HG03139 (cell line): Measurements from ENCODE around the gene COPS3.
A peak's percentile ranks its signal among the peaks of the same experiment; 100 is the strongest.

Experiments
- ATAC-seq: cut with Tn5 transposase; IDR thresholded peaks from one replicate; pipeline ENCODE4 v1.9.1; 2021; ENCODE audit not compliant: unreplicated experiment

COPS3 gene

DNA sequence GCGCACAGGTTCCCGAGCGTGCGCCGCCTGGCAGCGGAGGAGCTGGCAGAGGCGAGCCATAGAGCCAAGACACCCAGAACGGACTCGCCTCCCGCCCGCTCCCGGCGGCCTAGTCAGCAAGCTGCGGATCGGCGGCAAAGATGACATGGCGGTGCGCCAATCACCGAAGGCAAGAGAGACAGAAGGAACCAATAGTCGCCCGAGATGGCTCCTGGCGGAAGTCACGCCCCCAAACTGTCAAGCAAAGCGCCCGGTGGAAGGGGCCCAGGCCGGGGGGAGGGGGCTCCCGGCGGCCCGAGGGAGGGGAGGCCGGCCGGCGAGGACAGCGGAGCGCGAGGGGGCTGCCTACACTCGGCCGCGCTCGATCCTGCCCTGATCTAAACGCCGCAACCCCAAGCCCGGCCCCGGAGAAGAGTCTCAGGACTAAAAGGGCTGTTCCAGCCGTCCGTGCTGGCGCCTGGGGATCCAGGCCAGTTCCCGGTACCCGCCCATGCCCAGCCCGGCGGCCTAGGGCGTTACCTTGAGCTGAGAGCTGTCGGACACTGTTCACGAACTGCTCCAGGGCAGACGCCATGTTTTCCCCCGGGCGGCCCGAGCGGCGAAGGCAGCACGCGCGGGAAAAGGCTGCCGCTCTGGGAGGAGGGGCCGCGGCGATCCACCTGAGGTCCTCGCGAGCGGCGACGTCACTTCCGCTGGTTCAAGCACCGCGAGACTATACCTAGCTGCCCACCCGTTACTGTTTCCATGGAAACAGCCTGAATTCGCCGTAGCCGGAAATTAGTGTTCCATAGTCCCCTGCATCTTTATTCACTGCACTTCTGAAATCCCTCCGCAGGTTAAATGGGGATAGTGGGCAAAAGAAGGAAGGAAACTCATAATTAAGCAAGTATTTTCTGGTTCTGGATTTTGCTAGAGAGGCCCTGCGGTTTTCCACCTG, at the start of gene COPS3:
Gene COPS3, minus strand, starts transcription at position 634 of the 937 bp plus-strand sequence. Its CDS starts 60 bp downstream, at position 574.
- ATAC-seq, result peak; percentile 82

DNA sequence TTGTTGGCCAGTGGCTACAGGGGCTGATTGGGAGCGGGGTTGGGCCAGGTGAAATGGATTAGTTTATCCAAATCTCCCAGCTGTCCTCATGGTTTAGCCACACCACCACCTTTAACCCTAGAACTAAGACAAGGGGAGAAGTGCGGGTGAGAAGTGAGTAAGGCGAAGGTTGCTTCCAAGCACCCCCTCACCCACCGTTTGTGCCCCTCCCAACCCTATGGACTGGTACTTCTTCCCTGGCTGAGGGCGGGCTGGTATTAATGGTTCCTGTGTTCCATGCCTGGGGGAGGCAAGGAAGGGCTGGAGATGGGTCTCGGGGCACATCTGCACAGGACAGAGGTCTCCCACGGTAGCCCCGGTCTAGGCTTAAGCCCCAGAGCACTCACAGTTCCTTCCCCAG, 47.2 kb upstream of the COPS3 start:
- ATAC-seq, result no peak

DNA sequence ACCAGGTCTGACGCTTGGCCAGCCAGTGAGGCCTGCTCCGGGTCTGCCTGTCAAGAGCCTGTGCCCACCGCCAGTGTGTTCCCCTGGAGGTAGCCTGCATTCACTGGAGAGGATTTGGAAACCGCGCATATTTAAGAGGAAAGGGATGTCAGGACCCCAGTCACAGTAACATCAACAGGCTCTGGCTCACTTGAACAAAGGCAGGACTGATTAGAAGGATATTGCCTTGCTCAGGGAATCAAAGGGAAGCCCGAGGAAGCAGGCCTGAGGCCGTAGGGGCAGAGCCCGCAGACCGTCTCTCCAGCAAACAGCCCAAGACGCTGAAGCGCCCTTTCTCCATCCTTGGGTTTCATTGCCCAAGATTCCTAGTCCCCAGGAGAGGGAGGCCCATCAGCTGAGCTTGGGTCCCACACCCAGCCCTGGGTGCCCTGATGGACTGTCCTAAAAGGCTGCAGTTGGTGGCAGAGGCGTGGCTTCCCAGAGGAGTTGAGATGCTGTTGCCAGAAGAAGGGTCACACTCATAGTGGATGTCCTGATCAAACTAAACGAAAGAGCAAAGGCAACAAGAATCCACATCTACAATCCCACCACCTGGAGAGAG, 45.3 kb upstream of the COPS3 start:
- no peak for ATAC-seq

GRCh38 chr17:17325816-17326215, 44.8 kb upstream of the COPS3 start:
- ATAC-seq, result no peak

- ATAC-seq, result no peak
Measured at GRCh38 chr17:17325228-17325627, 44.2 kb upstream of the COPS3 start.

DNA sequence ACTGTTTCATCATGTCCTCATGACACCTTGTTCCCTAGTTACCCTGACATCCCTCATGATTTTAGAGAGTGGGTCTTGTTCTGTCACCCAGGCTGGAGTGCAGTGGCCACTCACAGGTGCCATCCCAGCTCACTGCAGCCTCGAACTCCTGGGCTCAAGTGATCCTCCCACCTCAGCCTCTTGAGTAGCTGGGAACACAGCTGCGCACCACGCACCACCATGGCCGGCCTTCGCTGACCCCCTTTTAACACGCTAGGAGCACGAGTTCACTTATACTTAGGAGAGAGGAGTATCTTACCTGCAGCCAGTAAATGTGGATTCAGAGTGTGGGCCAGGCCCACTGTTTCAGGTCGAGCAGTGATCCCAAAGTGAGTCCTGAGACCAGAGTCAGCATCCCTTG, 43.6 kb upstream of the COPS3 start:
- no peak for ATAC-seq

GRCh38 chr17:17322516-17323510, 41.8 kb upstream of the COPS3 start:
- ATAC-seq, result no peak

GRCh38 chr17:17321356-17322025, 40.4 kb upstream of the COPS3 start:
- ATAC-seq, result no peak

DNA sequence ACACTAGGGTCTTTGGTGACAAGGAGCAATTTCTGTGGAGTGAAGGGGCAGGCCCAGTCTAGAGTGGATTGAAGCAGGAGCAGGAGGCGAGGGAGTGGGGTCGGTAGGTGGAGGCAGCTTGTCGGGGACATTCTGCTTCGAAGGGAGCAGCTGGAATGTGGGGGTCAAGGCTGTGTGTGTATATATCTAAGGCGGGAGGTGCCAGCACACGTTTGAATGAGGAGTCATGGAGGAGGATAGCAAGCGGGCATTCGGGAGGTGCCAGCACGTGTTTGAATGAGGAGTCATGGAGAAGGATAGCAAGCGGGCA, 39.8 kb upstream of the COPS3 start:
- no peak for ATAC-seq

DNA sequence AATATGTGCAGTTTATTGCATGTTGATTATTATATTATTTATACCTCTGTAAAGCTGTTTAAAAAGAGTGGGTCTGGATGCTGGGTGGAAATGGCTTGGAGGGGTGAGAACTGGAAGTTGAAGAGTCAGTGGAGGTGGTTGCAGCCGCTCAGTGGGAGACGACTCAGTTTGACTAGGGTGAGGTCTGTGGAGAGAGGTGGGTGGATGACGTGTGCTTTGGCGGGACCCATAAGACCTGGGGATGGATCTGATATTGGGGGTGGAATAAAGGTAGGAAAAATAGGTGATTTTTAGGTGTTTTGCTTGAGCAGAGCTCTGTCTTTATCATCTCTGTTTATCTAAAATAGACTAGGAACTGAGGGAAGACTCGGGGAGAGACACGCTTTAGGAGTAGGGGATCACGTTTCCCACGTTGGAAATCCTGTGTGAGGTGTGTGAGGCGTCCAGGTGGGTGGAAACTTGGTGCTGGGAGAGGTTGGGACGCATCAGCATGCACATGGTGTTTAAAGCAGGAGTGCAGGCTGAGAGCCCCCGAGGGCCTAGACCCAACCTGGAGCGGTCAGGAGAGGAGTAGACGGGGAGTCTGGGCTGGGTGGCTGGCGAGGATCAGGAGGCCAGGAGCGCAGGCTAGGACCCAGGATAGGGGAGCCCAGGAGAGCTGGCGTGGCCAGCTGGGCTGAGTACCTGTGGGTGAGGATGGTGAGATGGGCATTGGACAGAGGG, 39.3 kb upstream of the COPS3 start:
- no peak for ATAC-seq

- no peak for ATAC-seq
Measured at GRCh38 chr17:17315142-17315821, 34.2 kb upstream of the COPS3 start.

DNA sequence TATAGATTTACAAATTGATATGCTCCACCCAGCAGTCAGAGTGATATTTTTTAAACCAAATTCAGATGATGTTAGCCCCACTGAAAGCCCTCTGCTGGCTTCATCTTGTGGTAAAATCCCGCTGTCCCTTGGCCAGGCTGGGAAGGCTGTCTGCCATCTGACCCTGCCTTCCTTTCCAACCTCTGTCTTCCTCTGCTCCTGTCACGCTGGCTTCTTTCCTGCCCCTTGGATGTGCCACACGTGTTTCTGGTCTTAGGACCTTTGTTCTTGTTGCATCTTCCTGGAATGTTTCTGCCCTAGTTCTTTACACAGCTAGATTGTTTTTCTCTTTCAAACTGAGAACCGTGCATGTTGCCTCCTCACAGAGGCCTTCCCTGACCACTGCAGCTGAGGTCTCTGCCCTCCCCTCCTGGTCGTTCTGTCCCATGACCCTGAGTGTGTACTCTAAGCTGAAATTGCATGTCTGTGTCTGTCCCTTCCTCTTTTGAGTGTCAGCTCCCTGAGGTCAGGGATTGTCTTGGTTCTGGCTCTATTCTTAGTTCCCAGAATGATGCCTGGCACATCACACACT, 33.5 kb upstream of the COPS3 start:
- no peak for ATAC-seq

- no peak for ATAC-seq
Measured at GRCh38 chr17:17313350-17313991, 32.4 kb upstream of the COPS3 start.

DNA sequence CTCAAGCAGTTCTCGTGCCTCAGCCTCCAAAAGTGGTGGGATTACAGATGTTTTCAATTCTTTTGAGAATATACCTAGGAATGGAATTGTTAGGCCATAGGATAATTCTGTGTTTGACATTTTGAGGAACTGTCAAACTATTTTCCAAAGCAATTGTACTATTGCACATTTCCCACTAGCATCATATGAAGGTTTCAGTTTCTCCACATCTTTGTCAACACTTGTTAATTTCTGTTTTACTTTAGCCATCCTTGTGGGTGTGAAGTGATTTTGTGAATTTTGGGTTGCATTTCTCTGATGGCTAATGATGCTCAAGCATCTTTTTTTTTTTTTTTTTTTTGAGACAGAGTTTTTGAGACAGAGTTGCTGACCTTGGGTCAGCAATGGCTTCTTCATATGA, 28.3 kb upstream of the COPS3 start:
- ATAC-seq, result no peak

GRCh38 chr17:17305281-17305801, 24.3 kb upstream of the COPS3 start:
- ATAC-seq, result peak; percentile 55

GRCh38 chr17:17304521-17304985, 23.5 kb upstream of the COPS3 start:
- ATAC-seq, result no peak

DNA sequence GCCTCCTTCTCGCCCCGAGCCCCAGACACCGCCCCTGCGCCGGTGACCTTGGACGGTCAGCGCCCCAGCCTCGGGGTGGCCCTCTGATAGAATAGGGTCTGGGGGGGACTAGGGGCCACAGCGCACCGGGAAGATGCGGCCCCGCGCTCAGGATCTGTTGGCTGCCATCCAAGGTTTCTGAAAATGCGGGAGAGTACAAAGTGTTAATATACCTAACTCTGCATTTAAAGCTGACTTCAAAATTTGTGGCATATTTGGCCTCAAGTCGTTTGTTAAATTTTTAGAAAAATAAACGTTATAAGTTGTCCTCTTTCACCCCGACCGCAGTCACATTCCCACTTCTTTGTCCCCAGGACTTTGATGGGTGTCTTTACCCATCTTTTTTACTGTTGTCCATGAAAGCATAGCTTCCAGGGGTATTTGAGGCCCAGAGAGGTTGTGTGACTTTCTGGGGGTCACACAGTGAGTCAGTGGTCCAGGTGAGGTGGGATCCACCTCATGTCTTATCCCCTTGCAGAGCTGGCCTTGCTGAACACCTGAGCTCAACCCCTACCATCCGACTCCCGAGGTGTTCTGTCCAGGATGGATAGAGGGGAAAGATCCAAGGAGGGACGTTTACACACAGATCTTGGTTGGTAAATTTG, 22.9 kb upstream of the COPS3 start:
- ATAC-seq, result no peak
